HepG2 (cell line): ENCODE data around the gene FETUB. TPM values are rescaled to one million over a fixed set of nuclear protein-coding genes. Genes with fewer than 3 reads are reported as not detected.

Experiments used
- ARHGAP35 ChIP-seq: sonication (generic); formaldehyde crosslinking; IDR thresholded peaks from 2 replicates; pipeline ENCODE4 v1.9.0; 2022; ENCODE audit warnings: mild to moderate bottlenecking, inconsistent platforms, moderate library complexity, missing genetic modification reagents, borderline replicate concordance
- CBX1 ChIP-seq: IDR thresholded peaks from one replicate; pipeline ENCODE4 v1.6.1; 2016; ENCODE audit warnings: antibody characterized with exemption, low read depth
- CEBPB ChIP-seq: IDR thresholded peaks from 2 replicates; pipeline ENCODE4 v1.6.1; 2011; ENCODE audit warnings: low read depth, low read length, improper control_type of control experiment, borderline replicate concordance
- DR1 ChIP-seq: sonication (generic); formaldehyde crosslinking; IDR thresholded peaks from 2 replicates; pipeline ENCODE4 v1.8.0; 2021; ENCODE audit warnings: mild to moderate bottlenecking, missing genetic modification reagents, inconsistent platforms
- ELF3 ChIP-seq: IDR thresholded peaks from 2 replicates; pipeline ENCODE4 v1.6.1; 2016; ENCODE audit warnings: missing genetic modification reagents, missing compliant biosample characterization
- IKZF5 ChIP-seq: IDR thresholded peaks from 2 replicates; pipeline ENCODE4 v1.6.1; 2018; ENCODE audit warnings: missing genetic modification reagents, mild to moderate bottlenecking, missing compliant biosample characterization
- MLLT10 ChIP-seq: sonication (generic); formaldehyde crosslinking; IDR thresholded peaks from 2 replicates; pipeline ENCODE4 v1.4.0; 2020; ENCODE audit warnings: missing genetic modification reagents
- MYC ChIP-seq: sonication (generic); formaldehyde crosslinking; IDR thresholded peaks from 2 replicates; pipeline ENCODE4 v1.9.0; 2021; ENCODE audit warnings: missing genetic modification reagents, borderline replicate concordance
- NCOR1 ChIP-seq: fragments of 200-600 bp; sonication (generic); IDR thresholded peaks from 2 replicates; pipeline ENCODE4 v1.7.0; 2017; ENCODE audit warnings: antibody characterized with exemption, low read length, borderline replicate concordance
- NFE2L2 ChIP-seq: fragments of 150-350 bp; IDR thresholded peaks from 2 replicates; pipeline ENCODE4 v1.6.1; 2014; ENCODE audit warnings: low read length
- NFKB2 ChIP-seq: sonication (generic); formaldehyde crosslinking; IDR thresholded peaks from 2 replicates; pipeline ENCODE4 v1.4.0; 2020; ENCODE audit warnings: missing genetic modification reagents, borderline replicate concordance
- NR3C1 ChIP-seq: sonication (generic); formaldehyde crosslinking; IDR thresholded peaks from 2 replicates; pipeline ENCODE4 v1.4.0; 2020; ENCODE audit warnings: missing genetic modification reagents
- PATZ1 ChIP-seq: sonication (generic); formaldehyde crosslinking; IDR thresholded peaks from 2 replicates; pipeline ENCODE4 v1.4.0; 2020; ENCODE audit warnings: missing genetic modification reagents
- POLR2G ChIP-seq: fragments of 200-400 bp; formaldehyde crosslinking; IDR thresholded peaks from 2 replicates; pipeline ENCODE4 v1.6.1; 2018; ENCODE audit warnings: mild to moderate bottlenecking, low read depth, low read length, moderate library complexity
- RBM22 ChIP-seq: fragments of 200-400 bp; formaldehyde crosslinking; optimal IDR thresholded peaks from 2 replicates; pipeline ENCODE3; 2017; ENCODE audit warnings: mild to moderate bottlenecking, low read length, moderate library complexity
- RELA ChIP-seq: sonication (generic); formaldehyde crosslinking; IDR thresholded peaks from 2 replicates; pipeline ENCODE4 v1.4.0; 2020; ENCODE audit warnings: missing genetic modification reagents
- SNRNP70 ChIP-seq: fragments of 200-400 bp; formaldehyde crosslinking; IDR thresholded peaks from 2 replicates; pipeline ENCODE4 v1.6.1; 2017; ENCODE audit warnings: mild to moderate bottlenecking, low read depth, low read length, moderate library complexity
- SRSF4 ChIP-seq: fragments of 200-400 bp; formaldehyde crosslinking; IDR thresholded peaks from one replicate; pipeline ENCODE4 v1.6.1; 2018; ENCODE audit warnings: mild to moderate bottlenecking, low read depth, low read length, moderate library complexity; ENCODE audit not compliant: poor library complexity, severe bottlenecking
- TCF7L2 ChIP-seq: IDR thresholded peaks from 2 replicates; pipeline ENCODE4 v1.6.1; 2011; ENCODE audit warnings: mild to moderate bottlenecking, low read depth, low read length, moderate library complexity
- ZFP1 ChIP-seq: IDR thresholded peaks from 2 replicates; pipeline ENCODE4 v1.6.1; 2016
- ZFP90 ChIP-seq: sonication (generic); formaldehyde crosslinking; IDR thresholded peaks from 2 replicates; pipeline ENCODE4 v1.8.0; 2022; ENCODE audit warnings: missing genetic modification reagents, mild to moderate bottlenecking, inconsistent platforms, borderline replicate concordance
- ZNF17 ChIP-seq: sonication (generic); formaldehyde crosslinking; IDR thresholded peaks from 2 replicates; pipeline ENCODE4 v1.5.0; 2020; ENCODE audit warnings: mild to moderate bottlenecking, missing genetic modification reagents
- ZNF546 ChIP-seq: sonication (generic); formaldehyde crosslinking; conservative IDR thresholded peaks from 2 replicates; pipeline ENCODE4 v1.8.1; 2023; ENCODE audit warnings: mild to moderate bottlenecking, missing genetic modification reagents
- ZNF703 ChIP-seq: sonication (generic); formaldehyde crosslinking; IDR thresholded peaks from 2 replicates; pipeline ENCODE4 v1.5.1; 2020; ENCODE audit warnings: missing genetic modification reagents, mild to moderate bottlenecking, moderate library complexity, borderline replicate concordance
- ZNF850 ChIP-seq: sonication (generic); formaldehyde crosslinking; conservative IDR thresholded peaks from 2 replicates; pipeline ENCODE4 v1.9.0; 2021; ENCODE audit warnings: mild to moderate bottlenecking, missing genetic modification reagents
- polyA plus RNA-seq, 8 experiments: library from polyadenylated mRNA; depleted of rRNA in 3 of 8; stranded (reverse) in 7 of 8; unstranded in 1 of 8; fragments of >200 nt; fragmentation: Illumina TruSeq in 4 of 8; extraction: Trizol in 4 of 8; gene quantifications; 2 replicates each; pipeline versions ENCODE4 v1.2.1 to v1.2.3, GENCODE V29; 2011 to 2016; ENCODE audit warnings: low read depth in 4 of 8, missing spikeins in 1 of 8, mixed read lengths in 1 of 8; ENCODE audit not compliant: insufficient read depth in 1 of 8
- total RNA-seq, 5 experiments: library from RNA; depleted of rRNA; stranded (reverse); fragments of >200 nt; fragmentation: Illumina TruSeq; extraction: Trizol; gene quantifications; 2 replicates each; pipeline ENCODE4 v1.2.3, GENCODE V29; 2016; ENCODE audit warnings: low read depth in 1 of 5

FETUB gene
- total and polyA plus RNA-seq, 2 of the 13 experiments (the other 11 are each of a cell fraction or from before 2014, with no cell fraction given) = 2.1 to 4.4 TPM

- TF ChIP-seq IKZF5 (CRISPR knock-in tag) (peak; percentile 24; the same call in 1 of the 2 replicates), MLLT10 (no peak), ZNF703 (CRISPR knock-in tag) (0 out of 2 replicates have a peak, but pooled peaks have one; percentile 55), ARHGAP35 (CRISPR knock-in tag) (peak; percentile 27; the same call in 1 of the 2 replicates), RBM22 (peak; percentile 93), ZNF850 (CRISPR knock-in tag) (no peak), ZFP90 (CRISPR knock-in tag) (no peak), NFE2L2 (no peak), NR3C1 (no peak), ZNF546 (CRISPR knock-in tag) (no peak), TCF7L2 (no peak), CEBPB (no peak), CBX1 (peak; percentile 43), ELF3 (CRISPR knock-in tag) (no peak), SNRNP70 (no peak), ZNF17 (no peak), PATZ1 (CRISPR knock-in tag) (no peak), RELA (no peak), NCOR1 (no peak), ZFP1 (0 out of 2 replicates have a peak, but pooled peaks have one; percentile 8), DR1 (no peak), NFKB2 (CRISPR knock-in tag) (peak; percentile 58; the same call in 1 of the 2 replicates), POLR2G (peak; percentile 56), SRSF4 (peak; percentile 33), MYC (CRISPR knock-in tag) (peak; percentile 28; the same call in 1 of the 2 replicates)
Observed at GRCh38 chr3:186617036-186617946, 22.9 kb upstream of the FETUB start (continued).
